T-helper 2 cell treated with Interferon-gamma antibody and Interleukin-4, amounts not matched to agents 5 μg/mL and 100 μg/mL, for 36 hours (primary cell): ENCODE measurements around the gene ZNF107.

Source experiments
- DNase-seq: peaks from one replicate; pipeline ENCODE4 v3.0.0; 2021; ENCODE audit warnings: low spot score
- H3K27ac Mint-ChIP-seq: one replicate; pipeline ENCODE4 v1.8.0; 2021; ENCODE audit warnings: mild to moderate bottlenecking, mixed read lengths
- H3K27me3 Mint-ChIP-seq: one replicate; pipeline ENCODE4 v1.8.0; 2021; ENCODE audit warnings: low read depth, mixed read lengths
- H3K36me3 Mint-ChIP-seq: one replicate; pipeline ENCODE4 v1.8.0; 2021; ENCODE audit warnings: low read depth, mixed read lengths
- H3K4me1 Mint-ChIP-seq: one replicate; pipeline ENCODE4 v1.8.0; 2021; ENCODE audit warnings: low read depth, mixed read lengths
- H3K4me3 Mint-ChIP-seq: one replicate; pipeline ENCODE4 v1.8.0; 2022; ENCODE audit warnings: mild to moderate bottlenecking, moderate library complexity, mixed read lengths
- H3K9me3 Mint-ChIP-seq: one replicate; pipeline ENCODE4 v1.8.0; 2021; ENCODE audit warnings: mixed read lengths

The ZNF107 gene

DNA sequence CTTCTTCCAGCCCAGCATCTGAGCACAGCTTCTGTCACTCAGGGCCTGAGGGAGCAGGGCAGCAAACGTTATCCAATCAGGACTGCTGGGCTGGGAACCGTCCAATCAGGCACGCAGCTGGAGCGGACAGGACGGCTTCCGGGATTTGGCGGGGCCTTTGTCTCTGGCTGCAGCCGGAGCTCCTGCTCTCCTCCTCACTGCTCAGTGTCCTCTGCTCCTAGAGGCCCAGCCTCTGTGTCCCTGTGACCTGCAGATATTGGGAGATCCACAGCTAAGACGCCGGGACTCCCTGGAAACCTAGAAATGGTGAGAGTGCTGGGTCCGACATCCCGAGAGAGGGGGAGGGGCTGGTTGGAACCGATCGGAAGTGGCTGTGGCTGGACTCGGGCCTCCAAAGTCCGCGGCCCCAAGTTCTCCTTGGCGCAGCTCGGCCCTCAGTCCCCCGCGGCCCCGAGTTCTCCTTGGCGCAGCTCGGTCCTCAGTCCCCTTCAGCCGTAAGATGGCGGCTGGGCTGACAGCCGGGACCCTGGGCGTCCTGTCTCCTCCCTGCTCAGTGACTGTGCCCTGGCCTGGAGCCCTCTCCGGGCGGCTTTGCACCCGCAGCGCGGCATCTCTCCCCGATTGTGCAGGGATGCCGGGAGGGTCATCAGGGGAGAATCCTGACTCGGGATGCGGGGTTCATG is at the start of gene ZNF107:
ZNF107 (plus strand) TSS at position 154 of the 683 bp plus-strand sequence; CDS start at position 304, 150 bp downstream.
- Mint-ChIP-seq H3K36me3 (peaks cover 53% of the 10 kb centered on the region), H3K27me3 (no peaks in the 10 kb centered on the region), H3K9me3 (peaks cover 36% of the 10 kb centered on the region), H3K4me3 (peak within 1 kb of the TSS; percentile 96), H3K27ac (peak within 1 kb of the TSS; percentile 95), H3K4me1 (peaks cover 16% of the 10 kb centered on the region)
- peak; percentile 85 for DNase-seq

DNA sequence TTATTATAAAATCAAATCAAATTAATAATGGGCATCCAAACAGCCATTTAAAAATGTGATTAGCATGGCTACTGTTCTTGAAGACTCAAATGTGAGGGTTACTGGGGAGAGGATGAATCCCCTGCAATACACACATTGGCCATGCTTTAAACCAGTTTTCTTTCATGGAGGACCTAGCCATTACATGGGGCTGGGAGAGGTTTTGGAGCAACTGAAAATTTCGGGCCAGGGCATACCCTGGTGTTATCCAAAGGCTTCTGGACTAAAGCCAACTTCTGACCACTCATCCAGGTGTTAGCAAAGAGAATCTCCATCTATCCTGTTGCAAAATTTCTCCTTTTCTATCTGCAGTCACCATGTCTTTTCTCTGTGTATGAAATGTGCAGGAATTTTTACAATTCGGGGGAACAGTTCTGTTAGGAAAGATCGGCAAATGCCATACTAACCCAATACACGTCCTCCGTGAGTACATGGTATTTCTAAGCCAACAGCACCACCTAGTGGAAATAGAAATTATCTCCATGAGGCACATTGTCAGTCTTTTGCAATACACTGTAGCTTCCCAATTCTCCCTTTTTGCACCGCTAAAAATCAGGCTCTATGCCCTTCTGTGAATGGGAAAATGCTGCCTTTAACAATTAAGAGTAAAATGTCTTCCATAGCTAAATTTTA is 47.0 kb upstream of the ZNF107 start:
- no peaks in the 10 kb centered on the region for H3K36me3 Mint-ChIP-seq
- H3K27me3 Mint-ChIP-seq = no peaks in the 10 kb centered on the region
- H3K4me3 Mint-ChIP-seq = no peak overlapping the region
- no peak for DNase-seq
- H3K4me1 Mint-ChIP-seq = no peaks in the 10 kb centered on the region
- H3K9me3 Mint-ChIP-seq = peaks cover 66% of the 10 kb centered on the region
- no peak overlapping the region for H3K27ac Mint-ChIP-seq

DNA sequence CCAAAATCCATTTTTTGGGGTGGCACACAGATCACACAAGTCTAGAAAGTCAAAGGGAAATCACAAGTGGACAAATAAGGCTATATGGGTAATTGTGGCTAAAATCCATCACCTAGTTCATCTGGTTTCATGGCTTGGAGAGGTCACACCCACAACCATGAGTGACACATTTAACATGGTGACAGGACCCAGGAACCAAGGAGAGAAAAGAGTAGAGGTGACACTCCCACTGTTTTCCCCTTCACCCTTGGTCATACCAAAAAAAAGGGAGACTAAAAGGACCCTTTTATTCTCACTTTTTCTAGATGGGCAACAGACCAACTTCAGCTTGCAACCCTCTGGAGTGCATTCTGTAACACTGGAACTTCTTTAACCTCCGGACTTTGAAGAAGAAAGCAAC is 46.2 kb upstream of the ZNF107 start:
- no peak overlapping the region for H3K4me3 Mint-ChIP-seq
- no peaks in the 10 kb centered on the region for H3K4me1 Mint-ChIP-seq
- DNase-seq = no peak
- H3K36me3 Mint-ChIP-seq = no peaks in the 10 kb centered on the region
- peaks cover 60% of the 10 kb centered on the region for H3K9me3 Mint-ChIP-seq
- no peaks in the 10 kb centered on the region for H3K27me3 Mint-ChIP-seq
- H3K27ac Mint-ChIP-seq = no peak overlapping the region

DNA sequence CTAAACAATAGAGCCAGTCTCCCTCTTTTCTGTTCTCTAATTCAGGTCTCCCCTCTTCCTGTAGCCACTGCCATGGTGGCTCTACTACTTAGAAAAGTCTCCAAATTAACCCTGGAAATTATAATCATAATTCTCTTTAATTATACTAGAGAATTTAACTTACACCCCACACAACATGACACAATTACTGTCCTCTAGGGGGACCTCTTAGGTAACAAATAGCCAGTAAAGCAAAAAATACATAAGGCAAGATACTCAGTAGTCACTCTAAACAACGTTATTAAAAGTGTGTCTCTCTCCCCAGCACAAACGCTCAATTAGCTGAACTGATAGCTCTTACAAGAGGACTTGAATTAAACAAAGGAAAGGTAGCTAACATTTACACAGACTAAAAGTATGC is 44.3 kb upstream of the ZNF107 start:
- no peak overlapping the region for H3K27ac Mint-ChIP-seq
- peaks cover 45% of the 10 kb centered on the region for H3K9me3 Mint-ChIP-seq
- H3K4me3 Mint-ChIP-seq = no peak overlapping the region
- H3K4me1 Mint-ChIP-seq = no peaks in the 10 kb centered on the region
- no peaks in the 10 kb centered on the region for H3K36me3 Mint-ChIP-seq
- DNase-seq = no peak
- no peaks in the 10 kb centered on the region for H3K27me3 Mint-ChIP-seq

DNA sequence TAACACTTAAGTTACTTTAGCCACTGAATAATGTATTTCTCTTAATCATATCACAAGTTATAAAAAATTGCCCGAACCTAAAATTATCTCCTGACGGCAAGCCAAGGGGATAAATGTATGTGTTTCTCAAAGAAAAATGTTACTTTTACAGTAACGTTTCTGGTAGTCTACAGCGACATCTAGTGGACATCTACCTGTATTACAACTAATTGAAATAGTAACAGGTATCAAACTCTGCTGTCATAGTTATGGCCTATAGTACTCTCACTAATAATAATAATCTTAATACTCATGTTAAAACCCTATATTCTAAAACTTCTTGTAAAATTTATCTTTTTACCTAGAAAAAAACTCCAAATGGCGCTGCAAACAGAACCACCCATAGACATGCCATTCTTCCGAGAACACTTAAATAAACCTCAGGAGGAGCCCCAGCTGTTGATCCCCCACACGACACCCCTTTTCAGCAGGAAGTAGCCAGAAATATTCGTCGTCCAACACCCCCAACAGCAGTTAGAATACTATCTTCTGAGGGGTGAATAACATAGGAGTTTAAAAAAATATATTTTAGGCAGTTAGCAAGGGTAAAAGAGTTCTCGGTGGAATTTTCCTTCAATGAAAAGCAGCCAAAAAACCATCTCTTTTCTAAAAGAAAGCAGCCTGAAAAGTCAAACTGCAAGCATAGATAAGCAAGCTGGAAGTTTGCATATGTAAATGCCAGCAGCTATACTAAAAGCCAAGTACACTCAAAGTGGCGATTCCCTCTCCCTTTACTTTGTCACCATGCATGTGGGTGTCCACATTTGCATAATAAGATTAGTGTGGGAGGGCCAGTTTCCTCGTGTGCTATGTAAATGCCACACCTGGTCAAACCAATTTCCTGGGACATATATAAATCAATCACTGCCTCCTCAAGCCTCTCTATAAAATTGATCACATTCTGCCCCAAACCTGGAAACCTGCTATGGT is 40.5 kb upstream of the ZNF107 start:
- Mint-ChIP-seq H3K27me3 (no peaks in the 10 kb centered on the region), H3K9me3 (peaks cover 23% of the 10 kb centered on the region), H3K4me3 (no peak overlapping the region), H3K36me3 (no peaks in the 10 kb centered on the region), H3K4me1 (no peaks in the 10 kb centered on the region), H3K27ac (no peak overlapping the region)
- no peak for DNase-seq

DNA sequence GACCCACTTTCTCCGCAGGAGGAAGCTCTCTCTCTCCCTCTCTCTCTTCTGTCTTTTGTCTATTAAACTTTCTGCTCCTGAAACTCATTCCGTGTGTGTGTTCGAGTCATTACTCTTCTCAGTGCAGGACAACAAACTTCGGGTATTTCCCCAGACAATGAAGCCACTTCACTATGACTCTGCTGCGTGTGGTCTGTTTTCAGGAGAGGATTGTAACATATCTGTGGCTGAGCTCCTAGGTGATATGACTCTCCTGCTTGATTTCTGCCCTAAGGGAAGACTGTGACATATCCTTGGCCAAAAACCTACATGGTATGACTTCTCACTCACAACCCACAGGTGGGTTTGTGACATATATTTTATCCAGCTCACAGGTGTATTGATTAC is 39.9 kb upstream of the ZNF107 start:
- Mint-ChIP-seq H3K9me3 (peaks cover 20% of the 10 kb centered on the region), H3K4me3 (no peak overlapping the region), H3K27me3 (no peaks in the 10 kb centered on the region), H3K27ac (no peak overlapping the region), H3K36me3 (no peaks in the 10 kb centered on the region), H3K4me1 (no peaks in the 10 kb centered on the region)
- no peak for DNase-seq

DNA sequence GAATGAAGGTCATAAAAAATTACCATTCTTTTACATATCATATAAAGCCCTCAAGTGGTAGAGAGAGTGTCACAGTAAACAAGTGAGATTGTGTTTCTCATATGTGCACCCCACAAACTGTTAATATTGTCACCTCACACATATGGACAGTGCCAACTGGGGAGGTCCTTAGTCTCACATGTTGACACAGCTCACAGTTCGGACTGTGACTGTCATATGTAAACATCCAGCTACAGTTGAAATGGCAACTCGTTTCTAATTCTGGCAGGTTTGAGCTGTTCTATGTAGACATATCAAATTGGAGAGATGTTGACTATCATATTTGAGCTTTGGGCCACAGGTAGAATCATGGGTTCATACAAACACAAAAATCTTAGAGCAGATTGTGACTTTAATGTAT is 39.4 kb upstream of the ZNF107 start:
- H3K27ac Mint-ChIP-seq = no peak overlapping the region
- no peak overlapping the region for H3K4me3 Mint-ChIP-seq
- peaks cover 16% of the 10 kb centered on the region for H3K9me3 Mint-ChIP-seq
- DNase-seq = no peak
- H3K36me3 Mint-ChIP-seq = no peaks in the 10 kb centered on the region
- no peaks in the 10 kb centered on the region for H3K4me1 Mint-ChIP-seq
- no peaks in the 10 kb centered on the region for H3K27me3 Mint-ChIP-seq

DNA sequence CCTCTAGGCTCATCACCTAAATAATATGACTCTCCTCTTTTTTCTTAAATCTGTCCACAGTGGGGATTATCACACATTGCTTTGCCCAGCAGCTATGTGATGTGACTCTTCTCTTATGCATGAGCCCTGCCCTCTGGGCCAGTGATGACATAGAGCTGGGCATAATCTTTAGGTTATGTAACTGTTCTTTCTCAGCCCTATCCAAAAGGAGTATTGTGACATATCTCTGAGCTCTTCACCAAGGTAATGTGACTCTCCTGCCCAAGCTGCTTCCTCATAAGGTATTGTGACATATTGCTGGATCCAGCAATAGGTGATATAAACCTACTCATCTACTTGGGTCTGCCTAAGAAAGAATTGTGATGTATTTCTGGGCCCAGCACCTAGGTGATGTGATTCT is 37.7 kb upstream of the ZNF107 start:
- no peak overlapping the region for H3K27ac Mint-ChIP-seq

DNA sequence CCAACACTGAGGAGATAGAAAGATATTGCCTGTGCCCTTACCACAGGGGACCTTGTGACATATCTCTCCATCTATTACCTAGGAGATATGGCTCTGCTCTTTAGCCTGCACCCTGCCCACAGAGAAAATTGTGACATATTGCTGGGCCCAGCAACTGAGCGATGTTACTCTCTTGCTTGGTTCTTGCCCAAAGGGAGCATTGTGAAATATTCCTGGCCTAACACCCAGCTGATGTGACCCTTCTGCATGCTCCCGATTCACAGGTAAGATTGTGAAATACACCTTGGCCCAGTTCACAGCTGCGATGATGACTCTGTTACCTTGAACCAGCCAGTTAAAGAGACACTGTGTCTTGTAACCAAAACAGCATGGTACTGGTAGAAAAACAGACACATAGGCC is 37.2 kb upstream of the ZNF107 start:
- no peak for DNase-seq
- peaks cover 6% of the 10 kb centered on the region for H3K9me3 Mint-ChIP-seq
- no peaks in the 10 kb centered on the region for H3K4me1 Mint-ChIP-seq
- H3K27ac Mint-ChIP-seq = no peak overlapping the region
- no peaks in the 10 kb centered on the region for H3K36me3 Mint-ChIP-seq
- no peaks in the 10 kb centered on the region for H3K27me3 Mint-ChIP-seq
- H3K4me3 Mint-ChIP-seq = no peak overlapping the region

More for the DNA sequence above, 37.7 kb upstream of the ZNF107 start:
- H3K4me3 Mint-ChIP-seq = no peak overlapping the region
- no peaks in the 10 kb centered on the region for H3K27me3 Mint-ChIP-seq
- no peaks in the 10 kb centered on the region for H3K4me1 Mint-ChIP-seq
- no peaks in the 10 kb centered on the region for H3K36me3 Mint-ChIP-seq
- H3K9me3 Mint-ChIP-seq = peaks cover 6% of the 10 kb centered on the region
- DNase-seq = no peak

DNA sequence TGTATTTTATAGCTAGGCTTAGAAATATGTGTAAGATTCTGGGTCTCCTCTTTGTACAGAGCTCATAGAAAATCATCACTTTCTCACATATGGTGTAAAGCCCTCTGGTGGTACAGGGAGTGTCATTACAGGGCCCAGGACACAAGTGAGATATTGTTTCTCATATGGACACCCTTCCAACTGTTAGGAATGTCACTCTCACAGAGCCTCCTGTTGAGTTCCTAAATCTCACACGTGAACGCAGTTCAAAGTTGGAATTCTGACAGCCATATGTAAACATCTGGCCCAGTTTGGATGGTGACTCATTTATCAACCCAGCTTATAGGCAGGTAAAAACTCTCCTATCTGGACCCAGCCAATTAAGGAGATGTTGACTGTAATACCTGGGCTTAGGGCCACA is 35.4 kb upstream of the ZNF107 start:
- no peak for DNase-seq
- Mint-ChIP-seq H3K27me3 (no peaks in the 10 kb centered on the region), H3K9me3 (peaks cover 10% of the 10 kb centered on the region), H3K27ac (no peak overlapping the region), H3K36me3 (no peaks in the 10 kb centered on the region), H3K4me3 (no peak overlapping the region), H3K4me1 (no peaks in the 10 kb centered on the region)

DNA sequence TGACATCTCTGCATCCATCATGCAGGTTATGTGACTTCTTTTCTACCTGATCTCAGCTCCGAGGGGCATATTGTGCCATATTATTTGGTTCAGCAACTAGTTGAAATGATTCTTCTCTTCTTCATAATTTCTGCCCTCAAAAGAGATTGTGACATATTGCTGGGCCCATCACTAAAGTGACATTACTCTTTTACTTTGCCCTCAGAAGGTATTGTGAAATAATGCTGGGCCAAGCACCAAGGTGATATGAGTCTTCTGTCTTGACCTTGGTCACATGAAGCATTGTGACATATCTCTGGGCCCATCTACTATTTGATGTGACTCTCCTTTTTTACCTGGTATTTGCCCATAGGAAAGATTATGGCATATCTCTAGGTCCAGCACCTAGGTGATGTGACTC is 33.9 kb upstream of the ZNF107 start:
- Mint-ChIP-seq H3K27me3 (no peaks in the 10 kb centered on the region), H3K36me3 (no peaks in the 10 kb centered on the region), H3K9me3 (peaks cover 21% of the 10 kb centered on the region), H3K4me3 (no peak overlapping the region), H3K27ac (no peak overlapping the region), H3K4me1 (no peaks in the 10 kb centered on the region)
- no peak for DNase-seq

DNA sequence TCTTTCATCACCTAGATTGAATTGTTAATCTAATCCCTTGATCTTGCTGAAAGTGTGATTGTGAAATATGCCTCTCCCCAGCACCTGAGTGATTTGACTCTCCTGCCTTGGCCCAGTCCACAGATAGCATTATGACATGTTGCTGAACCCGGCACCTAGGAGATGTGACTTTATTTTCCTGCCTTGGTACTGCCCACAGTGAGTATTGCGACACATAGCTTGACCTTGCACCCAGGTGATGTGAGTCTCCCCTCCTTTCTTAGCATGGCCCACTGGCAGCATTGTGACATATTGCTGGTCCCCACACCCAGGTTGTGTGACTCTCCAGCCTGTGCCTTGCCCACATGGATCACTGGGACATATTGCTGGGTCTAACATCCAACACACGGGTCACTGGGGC is 32.5 kb upstream of the ZNF107 start:
- Mint-ChIP-seq H3K27me3 (no peaks in the 10 kb centered on the region), H3K4me3 (no peak overlapping the region), H3K27ac (no peak overlapping the region), H3K9me3 (peaks cover 30% of the 10 kb centered on the region), H3K4me1 (no peaks in the 10 kb centered on the region), H3K36me3 (no peaks in the 10 kb centered on the region)
- DNase-seq = no peak

DNA sequence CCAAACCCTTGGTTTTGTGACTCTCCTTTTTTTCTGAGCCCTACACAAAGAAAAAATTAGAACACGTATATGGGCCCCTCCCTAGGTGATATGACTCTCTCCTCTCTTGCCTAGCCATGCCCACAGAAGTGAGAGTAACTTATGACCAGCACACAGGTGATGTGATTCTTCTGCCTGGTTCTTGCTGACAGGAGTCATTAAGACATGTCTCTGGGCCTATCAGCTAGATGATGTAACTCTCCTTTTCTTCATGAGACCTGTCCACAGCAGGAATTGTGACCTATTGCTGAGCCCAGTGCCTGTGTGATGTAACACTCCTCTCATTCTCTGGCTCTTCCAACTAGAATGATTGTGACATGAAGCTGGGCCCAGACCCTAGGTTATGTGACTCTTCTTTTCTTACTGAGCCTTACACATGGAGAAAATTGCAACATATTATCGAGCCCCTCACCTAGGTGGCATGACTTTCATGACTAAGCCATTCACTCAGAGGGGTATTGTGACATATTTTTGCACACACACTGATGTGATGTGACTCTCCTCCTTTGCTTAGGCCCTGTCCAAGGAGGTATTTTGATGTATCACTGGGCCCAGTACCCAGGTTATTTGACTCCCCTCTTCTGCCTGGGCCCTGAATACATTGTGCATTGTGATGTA is 31.4 kb upstream of the ZNF107 start:
- Mint-ChIP-seq H3K27ac (no peak overlapping the region), H3K4me1 (no peaks in the 10 kb centered on the region), H3K27me3 (no peaks in the 10 kb centered on the region), H3K9me3 (peaks cover 33% of the 10 kb centered on the region), H3K36me3 (no peaks in the 10 kb centered on the region), H3K4me3 (no peak overlapping the region)
- DNase-seq = no peak
